Mesothelial cell of epicardium (in vitro differentiated cells): ENCODE results near the gene PAX5. TPM values are rescaled to one million over a fixed set of nuclear protein-coding genes. Genes with fewer than 3 reads are reported as not detected.

Experiments used
- DNase-seq, 2 experiments: peaks; one replicate each; pipeline ENCODE4 v3.0.0; 2021; ENCODE audit warnings: low spot score in 2 of 2; ENCODE audit not compliant: unreplicated experiment in 2 of 2
- H3K27ac Mint-ChIP-seq: 2 replicates; pipeline ENCODE4 v1.8.0; 2021; ENCODE audit warnings: mixed read lengths
- H3K27me3 Mint-ChIP-seq: 2 replicates; pipeline ENCODE4 v1.8.0; 2021; ENCODE audit warnings: low read depth, mixed read lengths
- H3K36me3 Mint-ChIP-seq: 2 replicates; pipeline ENCODE4 v1.8.0; 2021; ENCODE audit warnings: mixed read lengths
- H3K4me1 Mint-ChIP-seq: 2 replicates; pipeline ENCODE4 v1.8.0; 2021; ENCODE audit warnings: mixed read lengths
- H3K4me3 Mint-ChIP-seq: 2 replicates; pipeline ENCODE4 v1.8.0; 2021; ENCODE audit warnings: mild to moderate bottlenecking, moderate library complexity, mixed read lengths
- H3K9me3 Mint-ChIP-seq: 2 replicates; pipeline ENCODE4 v1.8.0; 2021; ENCODE audit warnings: mixed read lengths
- total RNA-seq: library from RNA; stranded (reverse); gene quantifications from 3 replicates; pipeline ENCODE4 v1.2.1, GENCODE V29; 2021
- TF ChIP-seq, protein P1 (sequence below): fragments of 200-600 bp; sonication (generic); IDR thresholded peaks from one replicate; pipeline ENCODE4 v1.5.0; 2021; ENCODE audit warnings: antibody characterized with exemption; ENCODE audit not compliant: unreplicated experiment

The PAX5 gene
- total RNA-seq, 1 donor from 2014 or later: not detected

DNA sequence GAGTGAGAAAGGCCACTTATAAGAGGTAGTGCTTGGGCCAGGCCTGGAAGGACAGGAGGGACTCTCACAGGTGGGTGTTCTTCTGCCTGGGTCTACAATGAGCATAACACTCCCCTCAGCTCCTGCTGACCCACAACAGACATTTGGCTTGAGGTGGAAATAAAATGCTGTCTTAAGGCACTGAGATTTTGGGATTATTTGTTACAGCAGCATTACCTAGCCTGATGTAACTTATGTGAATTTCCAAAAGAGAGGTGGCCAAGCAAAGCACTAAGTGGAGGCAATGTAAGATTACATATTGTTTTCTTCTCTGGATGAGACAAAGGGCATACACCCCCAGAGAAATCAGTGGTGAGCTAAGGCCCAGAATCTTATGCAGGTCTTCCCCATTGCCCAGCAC is 221.5 kb downstream of the PAX5 start:
- TF ChIP-seq, protein P1, sequence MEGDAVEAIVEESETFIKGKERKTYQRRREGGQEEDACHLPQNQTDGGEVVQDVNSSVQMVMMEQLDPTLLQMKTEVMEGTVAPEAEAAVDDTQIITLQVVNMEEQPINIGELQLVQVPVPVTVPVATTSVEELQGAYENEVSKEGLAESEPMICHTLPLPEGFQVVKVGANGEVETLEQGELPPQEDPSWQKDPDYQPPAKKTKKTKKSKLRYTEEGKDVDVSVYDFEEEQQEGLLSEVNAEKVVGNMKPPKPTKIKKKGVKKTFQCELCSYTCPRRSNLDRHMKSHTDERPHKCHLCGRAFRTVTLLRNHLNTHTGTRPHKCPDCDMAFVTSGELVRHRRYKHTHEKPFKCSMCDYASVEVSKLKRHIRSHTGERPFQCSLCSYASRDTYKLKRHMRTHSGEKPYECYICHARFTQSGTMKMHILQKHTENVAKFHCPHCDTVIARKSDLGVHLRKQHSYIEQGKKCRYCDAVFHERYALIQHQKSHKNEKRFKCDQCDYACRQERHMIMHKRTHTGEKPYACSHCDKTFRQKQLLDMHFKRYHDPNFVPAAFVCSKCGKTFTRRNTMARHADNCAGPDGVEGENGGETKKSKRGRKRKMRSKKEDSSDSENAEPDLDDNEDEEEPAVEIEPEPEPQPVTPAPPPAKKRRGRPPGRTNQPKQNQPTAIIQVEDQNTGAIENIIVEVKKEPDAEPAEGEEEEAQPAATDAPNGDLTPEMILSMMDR: no peak
- peaks cover 81% of the 10 kb centered on the region for H3K27me3 Mint-ChIP-seq

GRCh38 chr9:36808251-36808650 is 225.8 kb downstream of the PAX5 start:
- H3K4me1 Mint-ChIP-seq: no peaks in the 10 kb centered on the region
- TF ChIP-seq, protein P1: no peak
- DNase-seq: no peak
- H3K27ac Mint-ChIP-seq: no peak overlapping the region
- peaks cover 84% of the 10 kb centered on the region for H3K27me3 Mint-ChIP-seq
- H3K9me3 Mint-ChIP-seq: peaks cover 9% of the 10 kb centered on the region
- no peaks in the 10 kb centered on the region for H3K36me3 Mint-ChIP-seq
- no peak overlapping the region for H3K4me3 Mint-ChIP-seq

More for the DNA sequence above, 221.5 kb downstream of the PAX5 start:
- H3K4me1 Mint-ChIP-seq: peaks cover under 1% of the 10 kb centered on the region
- no peaks in the 10 kb centered on the region for H3K36me3 Mint-ChIP-seq
- DNase-seq: no peak
- H3K27ac Mint-ChIP-seq: no peak overlapping the region
- H3K9me3 Mint-ChIP-seq: peaks cover 9% of the 10 kb centered on the region
- H3K4me3 Mint-ChIP-seq: no peak overlapping the region

GRCh38 chr9:36803961-36804360 is 230.1 kb downstream of the PAX5 start:
- TF ChIP-seq, protein P1: no peak
- no peaks in the 10 kb centered on the region for H3K9me3 Mint-ChIP-seq
- no peaks in the 10 kb centered on the region for H3K36me3 Mint-ChIP-seq
- no peak overlapping the region for H3K4me3 Mint-ChIP-seq
- no peak overlapping the region for H3K27ac Mint-ChIP-seq
- DNase-seq: no peak
- peaks cover 90% of the 10 kb centered on the region for H3K27me3 Mint-ChIP-seq
- no peaks in the 10 kb centered on the region for H3K4me1 Mint-ChIP-seq

DNA sequence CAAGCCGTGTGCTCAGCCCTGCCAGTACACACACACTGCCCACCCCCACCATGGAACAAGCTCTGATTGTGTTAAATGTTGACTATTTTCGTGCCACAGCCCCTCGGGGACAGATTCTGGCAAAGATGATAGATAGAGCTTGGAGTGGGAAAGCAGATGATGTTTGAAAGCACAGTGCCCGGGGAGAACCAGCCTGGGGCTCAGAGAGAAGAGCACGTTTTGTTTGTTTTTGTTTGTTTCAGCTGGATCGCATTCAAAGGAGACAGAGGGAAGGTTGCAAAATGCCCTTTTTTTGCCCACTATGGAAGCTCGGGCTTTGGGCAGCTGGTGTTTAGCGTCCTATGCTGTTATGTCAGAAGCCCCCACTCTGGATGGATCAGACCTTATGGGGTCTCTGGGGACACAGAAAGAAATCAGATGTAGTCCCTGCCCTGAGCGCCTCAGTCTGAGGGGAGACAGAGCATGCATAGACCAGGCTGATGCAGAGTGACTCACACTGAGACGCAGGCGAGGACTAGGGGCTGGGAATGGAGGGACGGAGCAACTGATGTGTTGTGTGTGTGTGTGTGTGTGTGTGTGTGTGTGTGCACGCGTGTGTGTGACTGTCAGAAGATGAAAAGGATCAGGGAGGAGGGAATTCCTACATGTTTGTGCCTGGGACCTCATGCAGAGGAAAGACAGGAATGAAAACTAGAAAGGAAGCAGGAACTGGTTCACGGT is 231.7 kb downstream of the PAX5 start:
- Mint-ChIP-seq H3K9me3 (no peaks in the 10 kb centered on the region), H3K27ac (no peak overlapping the region), H3K27me3 (peaks cover 89% of the 10 kb centered on the region), H3K36me3 (no peaks in the 10 kb centered on the region), H3K4me3 (no peak overlapping the region), H3K4me1 (no peaks in the 10 kb centered on the region)
- DNase-seq: no peak
- TF ChIP-seq, protein P1: no peak

DNA sequence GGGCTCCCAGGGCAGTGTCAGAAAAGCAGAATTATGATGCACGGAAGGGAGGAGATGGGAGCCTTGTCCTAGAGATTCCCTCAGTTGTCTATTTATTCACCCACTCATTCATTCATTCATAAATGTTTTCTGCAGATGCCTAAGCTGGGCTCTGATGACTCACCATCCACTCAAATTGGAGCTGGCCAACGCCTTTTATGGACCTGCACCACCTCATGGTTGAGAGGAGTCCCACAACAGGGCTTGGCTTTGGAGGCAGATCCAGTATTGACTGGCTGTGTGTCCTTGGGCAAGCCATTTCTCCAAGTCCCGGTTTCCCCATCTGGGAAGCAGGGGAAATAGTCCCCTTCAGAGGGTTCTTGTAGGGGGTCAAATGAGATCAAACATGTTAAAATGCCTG is 233.6 kb downstream of the PAX5 start:
- Mint-ChIP-seq H3K36me3 (no peaks in the 10 kb centered on the region), H3K27ac (no peak overlapping the region), H3K9me3 (no peaks in the 10 kb centered on the region), H3K27me3 (peaks cover 85% of the 10 kb centered on the region), H3K4me1 (no peaks in the 10 kb centered on the region), H3K4me3 (no peak overlapping the region)
- TF ChIP-seq, protein P1: no peak
- DNase-seq: no peak
